Ishikawa (cell line): Measurements from ENCODE around the gene TMEM272.

ENCODE experiments used
- CEBPB ChIP-seq: IDR thresholded peaks from 2 replicates; pipeline ENCODE4 v1.6.1; 2012
- EP300 ChIP-seq: IDR thresholded peaks from 2 replicates; pipeline ENCODE4 v1.6.1; 2012; ENCODE audit warnings: borderline replicate concordance
- NFIC ChIP-seq: IDR thresholded peaks from 2 replicates; pipeline ENCODE4 v1.6.1; 2012
- RAD21 ChIP-seq: IDR thresholded peaks from 2 replicates; pipeline ENCODE4 v1.6.1; 2012; ENCODE audit warnings: low read depth
- TAF1 ChIP-seq: IDR thresholded peaks from 2 replicates; pipeline ENCODE4 v1.6.1; 2012; ENCODE audit warnings: low read depth, mild to moderate bottlenecking
- TCF12 ChIP-seq: IDR thresholded peaks from 2 replicates; pipeline ENCODE4 v1.6.1; 2012; ENCODE audit warnings: low read depth
- TEAD4 ChIP-seq: IDR thresholded peaks from 2 replicates; pipeline ENCODE4 v1.6.1; 2012
- YY1 ChIP-seq: IDR thresholded peaks from 2 replicates; pipeline ENCODE4 v1.6.1; 2012; ENCODE audit warnings: low read depth
- TF ChIP-seq, protein P1 (sequence below): IDR thresholded peaks from 2 replicates; pipeline ENCODE4 v1.6.1; 2012; ENCODE audit warnings: low read depth, mild to moderate bottlenecking
- TF ChIP-seq, protein P2 (sequence below): IDR thresholded peaks from 2 replicates; pipeline ENCODE4 v1.6.1; 2012
- TF ChIP-seq, protein P3 (sequence below): IDR thresholded peaks from 2 replicates; pipeline ENCODE4 v1.6.1; 2012

DNA sequence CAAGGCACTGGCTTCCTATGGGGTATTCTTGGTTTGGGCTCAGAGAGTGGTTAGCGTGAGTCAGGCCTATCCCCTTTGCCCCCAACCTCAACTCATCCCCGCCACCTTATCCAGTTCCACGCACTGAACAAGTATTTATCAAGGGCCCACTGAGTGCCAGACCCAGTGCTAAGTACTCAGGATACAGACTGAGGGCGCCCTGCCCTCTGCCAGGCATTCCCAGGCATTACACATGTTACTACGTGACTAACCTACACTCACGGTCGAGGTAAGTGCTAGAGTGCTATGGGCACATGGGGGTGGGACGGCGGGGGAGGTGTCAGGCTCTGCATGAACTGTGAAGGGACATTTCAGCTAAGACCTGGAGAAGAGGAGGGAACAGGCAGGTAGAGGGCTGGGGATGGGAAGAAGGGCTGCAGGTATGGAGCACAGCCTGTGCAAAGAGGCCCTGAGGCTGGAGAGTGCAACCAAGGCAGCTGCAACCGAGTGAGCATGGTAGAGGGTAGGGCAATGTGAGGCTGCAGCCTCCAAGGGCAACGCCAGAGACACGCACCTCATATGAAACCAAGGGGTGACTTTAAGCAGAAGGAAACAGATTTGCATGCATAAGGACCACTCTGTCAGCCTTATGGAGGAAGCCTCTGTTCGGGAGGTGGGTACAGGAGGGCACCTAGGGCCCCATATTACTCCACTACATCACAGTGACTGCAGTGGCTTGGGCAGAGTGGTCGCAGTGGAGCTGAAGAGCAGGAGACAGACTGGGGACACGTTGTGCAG lies 63.5 kb downstream of the TMEM272 start:
- TF ChIP-seq, protein P1, sequence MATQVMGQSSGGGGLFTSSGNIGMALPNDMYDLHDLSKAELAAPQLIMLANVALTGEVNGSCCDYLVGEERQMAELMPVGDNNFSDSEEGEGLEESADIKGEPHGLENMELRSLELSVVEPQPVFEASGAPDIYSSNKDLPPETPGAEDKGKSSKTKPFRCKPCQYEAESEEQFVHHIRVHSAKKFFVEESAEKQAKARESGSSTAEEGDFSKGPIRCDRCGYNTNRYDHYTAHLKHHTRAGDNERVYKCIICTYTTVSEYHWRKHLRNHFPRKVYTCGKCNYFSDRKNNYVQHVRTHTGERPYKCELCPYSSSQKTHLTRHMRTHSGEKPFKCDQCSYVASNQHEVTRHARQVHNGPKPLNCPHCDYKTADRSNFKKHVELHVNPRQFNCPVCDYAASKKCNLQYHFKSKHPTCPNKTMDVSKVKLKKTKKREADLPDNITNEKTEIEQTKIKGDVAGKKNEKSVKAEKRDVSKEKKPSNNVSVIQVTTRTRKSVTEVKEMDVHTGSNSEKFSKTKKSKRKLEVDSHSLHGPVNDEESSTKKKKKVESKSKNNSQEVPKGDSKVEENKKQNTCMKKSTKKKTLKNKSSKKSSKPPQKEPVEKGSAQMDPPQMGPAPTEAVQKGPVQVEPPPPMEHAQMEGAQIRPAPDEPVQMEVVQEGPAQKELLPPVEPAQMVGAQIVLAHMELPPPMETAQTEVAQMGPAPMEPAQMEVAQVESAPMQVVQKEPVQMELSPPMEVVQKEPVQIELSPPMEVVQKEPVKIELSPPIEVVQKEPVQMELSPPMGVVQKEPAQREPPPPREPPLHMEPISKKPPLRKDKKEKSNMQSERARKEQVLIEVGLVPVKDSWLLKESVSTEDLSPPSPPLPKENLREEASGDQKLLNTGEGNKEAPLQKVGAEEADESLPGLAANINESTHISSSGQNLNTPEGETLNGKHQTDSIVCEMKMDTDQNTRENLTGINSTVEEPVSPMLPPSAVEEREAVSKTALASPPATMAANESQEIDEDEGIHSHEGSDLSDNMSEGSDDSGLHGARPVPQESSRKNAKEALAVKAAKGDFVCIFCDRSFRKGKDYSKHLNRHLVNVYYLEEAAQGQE, result no peak
- TF ChIP-seq RAD21 (peak; percentile 50), TAF1 (no peak), TCF12 (no peak), EP300 (no peak), YY1 (no peak), CEBPB (no peak), NFIC (no peak), TEAD4 (no peak)
- TF ChIP-seq, protein P2, sequence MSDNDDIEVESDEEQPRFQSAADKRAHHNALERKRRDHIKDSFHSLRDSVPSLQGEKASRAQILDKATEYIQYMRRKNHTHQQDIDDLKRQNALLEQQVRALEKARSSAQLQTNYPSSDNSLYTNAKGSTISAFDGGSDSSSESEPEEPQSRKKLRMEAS, result no peak
- TF ChIP-seq, protein P3, sequence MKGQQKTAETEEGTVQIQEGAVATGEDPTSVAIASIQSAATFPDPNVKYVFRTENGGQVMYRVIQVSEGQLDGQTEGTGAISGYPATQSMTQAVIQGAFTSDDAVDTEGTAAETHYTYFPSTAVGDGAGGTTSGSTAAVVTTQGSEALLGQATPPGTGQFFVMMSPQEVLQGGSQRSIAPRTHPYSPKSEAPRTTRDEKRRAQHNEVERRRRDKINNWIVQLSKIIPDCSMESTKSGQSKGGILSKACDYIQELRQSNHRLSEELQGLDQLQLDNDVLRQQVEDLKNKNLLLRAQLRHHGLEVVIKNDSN, result no peak
